ENCODE measurements around the gene CNTNAP4.

DNA sequence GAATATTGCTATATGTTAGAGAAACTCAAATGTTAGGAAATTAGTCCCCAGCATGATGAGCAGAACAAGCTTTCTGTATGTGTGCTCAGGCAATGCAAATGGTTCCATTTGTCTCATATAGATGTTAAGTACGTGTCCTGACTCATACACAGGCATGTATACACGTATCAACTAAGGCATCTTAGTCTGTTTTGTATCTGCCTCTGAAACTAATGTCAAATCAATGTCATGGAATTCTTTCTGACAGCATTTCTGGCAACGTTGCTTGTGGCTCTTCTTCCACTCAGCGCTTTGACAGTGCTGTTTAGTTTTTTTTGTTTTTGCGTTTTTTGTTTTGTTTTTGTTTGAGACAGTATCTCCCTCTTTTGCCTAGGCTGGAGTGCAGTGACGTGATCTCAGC is 111.9 kb downstream of the CNTNAP4 start:
- no peak for TF ChIP-seq CTCF (IDR thresholded peaks at IDR 0.05)
- TF ChIP-seq POLR2A (IDR thresholded peaks at IDR 0.05), result no peak
